ENCODE measurements around the gene NHLH1. TPM values are rescaled to one million over a fixed set of nuclear protein-coding genes. Genes with fewer than 3 reads are reported as not detected.

Gene NHLH1
- total RNA-seq, 1 experiment from 2014 or later = 0.12 TPM

- BruUV-seq (replicated peaks) = no TSS peak
- no peak overlapping the region for H3K4me3 Mint-ChIP-seq (ENCODE audit: unreplicated experiment)
- ChIA-PET CTCF (interaction anchor here (0.5 to 3.4 kb wide), 13 partner anchors 11 to 427 kb away, joined by 3 to 25 read pairs (median 4); no protein-coding TSS in a partner anchor), POLR2A (interaction anchor here (0.7 to 1.7 kb wide), 4 partner anchors 11 to 352 kb away, joined by 3 to 5 read pairs (median 3); no protein-coding TSS in a partner anchor)
- TF ChIP-seq CTCF (IDR thresholded peaks at IDR 0.05; ENCODE audit: unreplicated experiment) = no peak
- peaks cover 7% of the 10 kb centered on the region for H3K4me1 Mint-ChIP-seq (ENCODE audit: insufficient read depth, unreplicated experiment)
- no peak overlapping the region for H3K27ac Mint-ChIP-seq (ENCODE audit: low read depth, unreplicated experiment)
- H3K9me3 Mint-ChIP-seq (ENCODE audit: unreplicated experiment) = no peaks in the 10 kb centered on the region
- DNase-seq (ENCODE audit: unreplicated experiment) = no peak
- intact Hi-C loops (cut with micrococcal nuclease) = no loop called here
- no peaks in the 10 kb centered on the region for H3K36me3 Mint-ChIP-seq (ENCODE audit: insufficient read depth, unreplicated experiment)
- H3K27me3 Mint-ChIP-seq (ENCODE audit: insufficient read depth, unreplicated experiment) = peaks cover 16% of the 10 kb centered on the region
Observed at GRCh38 chr1:160397651-160398050, 30.8 kb downstream of the NHLH1 start.

GRCh38 chr1:160398823-160399222 lies 32.0 kb downstream of the NHLH1 start:
- CTCF ChIA-PET = interaction anchor here (0.8 to 3.4 kb wide), 7 partner anchors 10 to 107 kb away, joined by 3 to 25 read pairs (median 4); no protein-coding TSS in a partner anchor
- Mint-ChIP-seq H3K9me3 (ENCODE audit: unreplicated experiment) (no peaks in the 10 kb centered on the region), H3K36me3 (ENCODE audit: insufficient read depth, unreplicated experiment) (no peaks in the 10 kb centered on the region), H3K4me1 (ENCODE audit: insufficient read depth, unreplicated experiment) (peaks cover 7% of the 10 kb centered on the region), H3K4me3 (ENCODE audit: unreplicated experiment) (no peak overlapping the region), H3K27ac (ENCODE audit: low read depth, unreplicated experiment) (no peak overlapping the region), H3K27me3 (ENCODE audit: insufficient read depth, unreplicated experiment) (peaks cover 16% of the 10 kb centered on the region)
- DNase-seq (ENCODE audit: unreplicated experiment) = peak; percentile 36
- BruUV-seq (replicated peaks) = no TSS peak
- POLR2A ChIA-PET = interaction anchor here (1.7 kb wide), 1 partner anchor 10 kb away, joined by 5 read pairs; no protein-coding TSS in a partner anchor
- intact Hi-C loops (cut with micrococcal nuclease) = no loop called here
- TF ChIP-seq CTCF (IDR thresholded peaks at IDR 0.05; ENCODE audit: unreplicated experiment) = no peak

- Mint-ChIP-seq H3K27me3 (ENCODE audit: insufficient read depth, unreplicated experiment) (peaks cover 16% of the 10 kb centered on the region), H3K36me3 (ENCODE audit: insufficient read depth, unreplicated experiment) (no peaks in the 10 kb centered on the region), H3K27ac (ENCODE audit: low read depth, unreplicated experiment) (no peak overlapping the region), H3K4me3 (ENCODE audit: unreplicated experiment) (no peak overlapping the region), H3K4me1 (ENCODE audit: insufficient read depth, unreplicated experiment) (peaks cover 7% of the 10 kb centered on the region), H3K9me3 (ENCODE audit: unreplicated experiment) (no peaks in the 10 kb centered on the region)
- ChIA-PET CTCF (no interaction called here), POLR2A (no interaction called here)
- no peak for TF ChIP-seq CTCF (IDR thresholded peaks at IDR 0.05; ENCODE audit: unreplicated experiment)
- no peak for DNase-seq (ENCODE audit: unreplicated experiment)
- intact Hi-C loops (cut with micrococcal nuclease) = no loop called here
- no TSS peak for BruUV-seq (replicated peaks)
Observed at GRCh38 chr1:160399544-160400222, 32.8 kb downstream of the NHLH1 start.

GRCh38 chr1:160400223-160400645 lies 33.4 kb downstream of the NHLH1 start, which contains the start of gene VANGL2:
VANGL2 (plus strand) TSS chr1:160400564; CDS start chr1:160415838, 15,274 bp downstream.
- no peak for TF ChIP-seq CTCF (IDR thresholded peaks at IDR 0.05; ENCODE audit: unreplicated experiment)
- no TSS peak for BruUV-seq (replicated peaks)
- H3K4me3 Mint-ChIP-seq (ENCODE audit: unreplicated experiment) = no peak within 1 kb of the TSS
- no peak within 1 kb of the TSS for H3K27ac Mint-ChIP-seq (ENCODE audit: low read depth, unreplicated experiment)
- peaks cover 7% of the 10 kb centered on the region for H3K4me1 Mint-ChIP-seq (ENCODE audit: insufficient read depth, unreplicated experiment)
- no peaks in the 10 kb centered on the region for H3K9me3 Mint-ChIP-seq (ENCODE audit: unreplicated experiment)
- DNase-seq (ENCODE audit: unreplicated experiment) = no peak
- ChIA-PET POLR2A (no interaction called here), CTCF (interaction anchor here (0.7 kb wide), 1 partner anchor 213 kb away, joined by 3 read pairs; no protein-coding TSS in a partner anchor)
- intact Hi-C loops (cut with micrococcal nuclease) = no loop called here
- no peaks in the 10 kb centered on the region for H3K36me3 Mint-ChIP-seq (ENCODE audit: insufficient read depth, unreplicated experiment)
- peaks cover 16% of the 10 kb centered on the region for H3K27me3 Mint-ChIP-seq (ENCODE audit: insufficient read depth, unreplicated experiment)

All from MCF 10A (cell line).